A673 (cell line): ENCODE measurements around the gene RSAD2. TPM values are rescaled to one million over a fixed set of nuclear protein-coding genes. Genes with fewer than 3 reads are reported as not detected.

Source experiments
- BruUV-seq: library from RNA; stranded (reverse); fragments of 400-500 nt; replicated peaks from 2 replicates; lab custom pipeline; 2021; lab: Mats Ljungman, UMichigan
- CTCF ChIA-PET: fragments of 300-600 bp; sonication (Branson Sonifier 250); formaldehyde crosslinking; loops from one replicate; lab custom pipeline; 2022; ENCODE audit warnings: antibody characterized with exemption; lab: Charles Lee
- POLR2A ChIA-PET: fragments of 300-600 bp; sonication (Branson Sonifier 250); formaldehyde crosslinking; loops from one replicate; lab custom pipeline; 2022; ENCODE audit warnings: antibody characterized with exemption; ENCODE audit not compliant: low non-redundant PET; lab: Charles Lee
- DNase-seq: peaks from one replicate; pipeline ENCODE4 v3.0.0-alpha.2; 2015; ENCODE audit warnings: low spot score
- H3K27ac ChIP-seq: fragments of 200-600 bp; sonication (generic); 2 replicates; pipeline ENCODE4 v1.5.1; 2016; ENCODE audit warnings: mixed run types, low read depth, mild to moderate bottlenecking, mixed read lengths, antibody characterized with exemption, low read length; ENCODE audit not compliant: poor library complexity, severe bottlenecking
- H3K27me3 ChIP-seq: fragments of 200-600 bp; sonication (generic); replicated peaks from 2 replicates; pipeline ENCODE4 v1.6.1; 2017; ENCODE audit warnings: mixed run types, low read depth, mild to moderate bottlenecking, mixed read lengths, antibody characterized with exemption, low read length; ENCODE audit not compliant: insufficient read depth, poor library complexity
- H3K36me3 ChIP-seq: fragments of 200-600 bp; sonication (generic); 2 replicates; pipeline ENCODE4 v1.6.1; 2016; ENCODE audit warnings: mixed run types, mild to moderate bottlenecking, mixed read lengths, antibody characterized with exemption, low read length; ENCODE audit not compliant: insufficient read depth, poor library complexity, severe bottlenecking
- H3K4me1 ChIP-seq: fragments of 200-600 bp; sonication (generic); 2 replicates; pipeline ENCODE4 v1.6.1; 2017; ENCODE audit warnings: mixed run types, mild to moderate bottlenecking, mixed read lengths, antibody characterized with exemption, low read length; ENCODE audit not compliant: insufficient read depth, poor library complexity, severe bottlenecking
- H3K4me3 ChIP-seq: fragments of 200-600 bp; sonication (generic); 2 replicates; pipeline ENCODE4 v1.5.1; 2016; ENCODE audit warnings: low read depth, mixed run types, mild to moderate bottlenecking, mixed read lengths, low read length; ENCODE audit not compliant: poor library complexity, severe bottlenecking
- H3K9me3 ChIP-seq: fragments of 200-600 bp; sonication (generic); 2 replicates; pipeline ENCODE4 v1.6.1; 2016; ENCODE audit warnings: mixed run types, low read depth, mild to moderate bottlenecking, mixed read lengths, antibody characterized with exemption, low read length; ENCODE audit not compliant: poor library complexity, severe bottlenecking
- EZH2 ChIP-seq: fragments of 200-600 bp; sonication (generic); IDR thresholded peaks from 2 replicates; pipeline ENCODE4 v1.6.1; 2017; ENCODE audit warnings: borderline replicate concordance, low read depth, mild to moderate bottlenecking, mixed read lengths, antibody characterized with exemption, low read length; ENCODE audit not compliant: poor library complexity, severe bottlenecking
- intact Hi-C: fragments of 100-400 bp; cut with micrococcal nuclease; formaldehyde crosslinking; loops from one replicate; pipeline ENCODE4 v1.10.0; 2022; ENCODE audit not compliant: unreplicated experiment
- total RNA-seq: library from RNA; stranded (reverse); gene quantifications from 2 replicates; pipeline ENCODE4 v1.2.3, GENCODE V29; 2021
- TF ChIP-seq, protein P1 (sequence below): fragments of 300-800, 200-600 bp; sonication (generic); conservative IDR thresholded peaks from 2 replicates; pipeline ENCODE4 v1.5.1; 2017; ENCODE audit warnings: low read depth, mild to moderate bottlenecking, antibody characterized with exemption, low read length, moderate library complexity, mixed read lengths

The RSAD2 gene
- total RNA-seq, 1 experiment from 2014 or later: 2.2 TPM

DNA sequence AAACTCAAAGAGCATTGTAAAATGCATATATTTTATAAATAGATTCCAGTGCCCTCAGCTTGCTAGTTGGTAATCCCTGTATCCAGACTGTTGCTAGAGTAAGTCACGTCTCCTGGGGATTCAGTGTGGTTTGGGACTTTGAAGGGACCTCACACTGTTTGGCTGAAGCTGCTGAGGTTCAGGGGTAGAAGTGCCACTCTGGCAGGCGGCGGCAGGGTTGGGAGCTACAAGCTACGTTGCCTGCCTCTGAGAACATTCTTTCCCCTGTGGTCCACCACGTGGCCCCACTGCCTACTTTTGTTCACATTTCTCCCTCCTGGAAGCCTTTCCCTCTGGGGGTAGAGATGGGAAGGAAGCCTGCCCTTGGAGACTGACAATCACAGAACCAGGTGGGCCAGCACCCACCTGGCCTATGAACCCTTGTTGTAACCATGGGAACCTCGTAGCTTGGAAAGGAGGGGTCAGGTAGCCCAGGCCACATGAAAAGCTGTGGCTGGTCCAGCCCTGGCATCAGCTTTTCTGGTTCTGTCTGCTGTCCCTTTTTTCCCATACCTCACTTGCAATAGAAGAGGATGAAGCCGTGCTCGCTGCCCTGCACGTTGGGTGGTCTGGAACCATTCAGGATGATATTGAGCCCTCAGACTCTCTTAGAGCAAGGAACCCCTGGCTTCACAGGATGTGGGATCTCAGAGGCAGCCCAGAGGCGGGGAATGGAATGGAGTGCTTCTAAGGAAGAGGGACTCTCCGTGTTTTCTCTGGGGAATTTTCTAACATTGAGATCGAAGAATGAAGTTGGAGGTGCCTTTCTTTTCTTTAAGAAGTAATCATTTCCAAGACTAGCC, 42.5 kb downstream of the RSAD2 start:
- peaks cover 4% of the 10 kb centered on the region for H3K4me1 ChIP-seq
- H3K9me3 ChIP-seq: no peaks in the 10 kb centered on the region
- H3K4me3 ChIP-seq: no peak overlapping the region
- DNase-seq: no peak
- intact Hi-C loops: loop anchor here (5.0 kb wide), 1 partner anchor 107 kb away; no protein-coding TSS in a partner anchor
- H3K27ac ChIP-seq: no peak overlapping the region
- POLR2A ChIA-PET: no interaction called here
- CTCF ChIA-PET: no interaction called here
- no TSS peak for BruUV-seq
- no peaks in the 10 kb centered on the region for H3K27me3 ChIP-seq
- no peaks in the 10 kb centered on the region for H3K36me3 ChIP-seq
- TF ChIP-seq, protein P1, sequence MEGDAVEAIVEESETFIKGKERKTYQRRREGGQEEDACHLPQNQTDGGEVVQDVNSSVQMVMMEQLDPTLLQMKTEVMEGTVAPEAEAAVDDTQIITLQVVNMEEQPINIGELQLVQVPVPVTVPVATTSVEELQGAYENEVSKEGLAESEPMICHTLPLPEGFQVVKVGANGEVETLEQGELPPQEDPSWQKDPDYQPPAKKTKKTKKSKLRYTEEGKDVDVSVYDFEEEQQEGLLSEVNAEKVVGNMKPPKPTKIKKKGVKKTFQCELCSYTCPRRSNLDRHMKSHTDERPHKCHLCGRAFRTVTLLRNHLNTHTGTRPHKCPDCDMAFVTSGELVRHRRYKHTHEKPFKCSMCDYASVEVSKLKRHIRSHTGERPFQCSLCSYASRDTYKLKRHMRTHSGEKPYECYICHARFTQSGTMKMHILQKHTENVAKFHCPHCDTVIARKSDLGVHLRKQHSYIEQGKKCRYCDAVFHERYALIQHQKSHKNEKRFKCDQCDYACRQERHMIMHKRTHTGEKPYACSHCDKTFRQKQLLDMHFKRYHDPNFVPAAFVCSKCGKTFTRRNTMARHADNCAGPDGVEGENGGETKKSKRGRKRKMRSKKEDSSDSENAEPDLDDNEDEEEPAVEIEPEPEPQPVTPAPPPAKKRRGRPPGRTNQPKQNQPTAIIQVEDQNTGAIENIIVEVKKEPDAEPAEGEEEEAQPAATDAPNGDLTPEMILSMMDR: no peak
- no peak for TF ChIP-seq EZH2

DNA sequence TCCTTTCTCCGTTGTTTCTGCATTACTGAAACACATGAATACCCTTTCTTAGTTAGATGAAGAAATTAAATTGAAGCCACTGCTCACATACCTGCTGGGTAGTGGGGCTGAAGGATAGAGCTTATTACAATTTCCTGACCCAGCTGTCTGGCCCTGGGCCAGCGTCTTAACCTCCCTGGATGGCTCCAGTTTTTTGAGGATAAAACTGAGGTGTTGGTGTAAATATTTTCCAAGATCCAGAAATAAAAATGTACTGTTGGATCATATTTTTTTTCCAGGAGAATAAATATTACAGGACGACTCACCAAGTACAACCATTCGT, 43.1 kb downstream of the RSAD2 start:
- Histone ChIP-seq H3K4me1 (peaks cover 4% of the 10 kb centered on the region), H3K36me3 (no peaks in the 10 kb centered on the region), H3K27ac (no peak overlapping the region), H3K27me3 (no peaks in the 10 kb centered on the region), H3K4me3 (no peak overlapping the region), H3K9me3 (no peaks in the 10 kb centered on the region)
- intact Hi-C loops: no loop called here
- POLR2A ChIA-PET: no interaction called here
- CTCF ChIA-PET: no interaction called here
- no peak for TF ChIP-seq EZH2
- TF ChIP-seq, protein P1: no peak
- DNase-seq: no peak
- no TSS peak for BruUV-seq

DNA sequence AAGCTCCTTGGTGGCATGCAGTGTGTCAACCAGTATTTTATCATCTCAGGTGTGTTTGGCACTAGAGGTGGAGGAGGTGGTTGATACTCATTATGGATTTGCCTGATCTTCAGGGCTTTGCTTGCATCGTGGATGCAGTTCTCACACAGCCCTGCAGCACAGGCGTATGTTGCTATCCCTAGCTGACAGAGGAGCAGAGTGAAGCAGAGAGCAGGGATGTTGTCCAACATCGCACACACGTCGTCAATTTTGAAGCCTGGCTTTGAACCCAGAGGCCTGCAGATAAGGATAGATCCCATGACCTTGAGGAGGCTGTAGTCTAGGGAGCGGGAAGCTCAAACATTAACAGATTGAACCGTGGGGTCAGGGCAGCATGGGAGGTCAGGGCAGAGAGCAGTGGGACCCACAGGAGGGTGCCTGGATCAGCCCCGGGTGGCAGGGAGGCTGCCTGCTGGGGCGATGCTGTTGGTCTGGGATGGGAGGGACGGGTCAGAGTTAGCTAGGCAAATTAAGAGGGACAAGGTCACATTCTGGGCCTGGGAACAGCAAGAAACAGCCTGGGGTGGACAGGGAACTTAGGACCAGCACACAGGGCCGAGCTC, 43.8 kb downstream of the RSAD2 start:
- H3K27ac ChIP-seq: no peak overlapping the region
- no peak for DNase-seq
- BruUV-seq: no TSS peak
- no peak overlapping the region for H3K4me3 ChIP-seq
- H3K36me3 ChIP-seq: no peaks in the 10 kb centered on the region
- H3K4me1 ChIP-seq: peaks cover 4% of the 10 kb centered on the region
- no peak for TF ChIP-seq EZH2
- TF ChIP-seq, protein P1: no peak
- no peaks in the 10 kb centered on the region for H3K9me3 ChIP-seq
- H3K27me3 ChIP-seq: no peaks in the 10 kb centered on the region
- POLR2A ChIA-PET: no interaction called here
- intact Hi-C loops: no loop called here
- CTCF ChIA-PET: no interaction called here
